OCI-M2 (cell line): ENCODE results near the gene ARHGEF16.

ENCODE experiments used
- DNase-seq: peaks from one replicate; lab custom pipeline; 2025; ENCODE audit not compliant: unreplicated experiment; lab: John Stamatoyannopoulos, UW

ARHGEF16 gene

DNA sequence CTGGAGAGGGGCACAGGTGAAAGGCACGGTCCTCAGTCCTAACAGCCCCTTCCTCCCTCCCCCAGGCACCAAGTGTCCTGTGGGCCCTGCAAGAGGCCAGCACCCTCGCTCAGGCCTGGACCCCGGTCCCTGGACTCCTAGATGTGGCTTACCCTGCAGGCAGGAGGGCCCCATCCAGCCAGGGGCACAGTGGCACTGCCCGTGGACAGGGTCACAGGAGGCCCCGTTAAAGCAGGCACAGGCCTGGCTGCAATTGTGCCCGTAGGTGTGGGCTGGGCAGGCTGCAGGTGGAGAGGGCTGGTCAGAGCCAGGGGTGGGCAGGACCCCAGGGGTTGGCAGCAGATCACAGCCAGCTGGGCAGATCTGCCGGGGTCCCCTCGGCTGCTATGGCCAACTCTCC, 44.5 kb downstream of the ARHGEF16 start:
- DNase-seq: no peak

DNA sequence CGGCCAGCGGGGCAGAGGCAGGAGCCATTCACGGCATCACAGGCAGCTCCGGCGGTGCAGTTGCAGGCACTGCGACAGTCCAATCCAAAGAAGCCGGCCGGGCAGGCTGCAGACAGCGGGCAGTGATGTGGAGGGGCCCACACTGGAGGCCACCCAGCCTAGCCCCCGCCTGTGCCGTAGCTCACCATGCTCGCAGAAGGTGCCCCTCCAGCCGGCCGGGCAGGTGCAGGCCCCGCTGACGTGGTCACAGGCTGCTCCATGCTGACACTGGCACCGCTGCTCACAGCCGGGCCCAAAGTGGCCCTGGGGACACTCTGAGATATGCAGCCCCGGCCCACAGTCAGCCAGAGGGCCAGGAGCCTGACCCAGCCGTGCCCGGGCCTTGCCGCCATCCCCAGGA, 45.1 kb downstream of the ARHGEF16 start:
- no peak for DNase-seq

DNA sequence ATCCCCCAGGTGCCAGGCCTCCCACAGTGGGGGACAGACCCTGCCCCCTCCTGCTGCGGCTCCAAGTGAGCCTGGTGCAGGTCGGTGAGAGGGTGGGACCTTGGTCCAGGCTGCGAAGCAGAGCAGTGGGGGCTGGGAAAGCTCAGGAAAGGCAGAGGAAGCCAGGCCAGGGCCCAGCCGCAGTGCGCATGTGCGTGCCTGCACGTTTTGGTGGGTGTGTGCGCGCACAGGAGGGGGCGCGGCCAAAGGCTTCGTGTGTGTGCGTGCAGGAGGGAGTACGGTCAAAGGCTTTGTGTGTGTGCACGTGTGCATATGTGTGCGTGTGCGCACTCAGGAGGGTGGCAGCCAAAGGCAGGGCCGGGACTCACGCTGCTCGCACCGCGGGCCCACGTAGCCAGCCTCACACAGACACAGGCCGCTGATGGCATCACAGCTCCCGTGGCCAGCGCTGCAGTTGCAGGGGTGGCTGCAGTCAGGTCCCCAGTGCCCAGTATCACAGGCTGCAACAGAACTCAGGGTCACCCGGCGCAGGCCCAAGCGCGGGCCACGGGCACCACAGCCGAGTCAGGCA, 45.9 kb downstream of the ARHGEF16 start:
- no peak for DNase-seq

DNA sequence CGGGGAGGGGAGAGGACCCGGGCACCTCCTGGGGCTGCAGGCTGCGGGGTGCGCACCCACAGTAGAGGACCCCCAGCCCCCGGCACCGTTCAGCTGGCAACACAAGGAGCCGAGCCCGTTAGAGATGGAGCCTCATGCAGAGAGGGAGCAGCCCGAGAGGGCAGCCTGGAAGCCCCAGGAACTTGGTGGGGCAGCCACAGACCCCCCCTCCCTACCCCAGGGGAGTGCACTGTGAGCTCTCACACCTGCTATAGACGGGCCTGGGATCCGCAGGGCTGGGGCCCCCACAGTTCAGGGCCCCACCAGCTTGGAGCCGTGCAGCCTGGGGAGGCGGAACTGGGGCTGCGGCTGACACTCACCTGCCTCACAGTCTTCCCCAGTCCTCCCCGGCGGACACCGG, 47.0 kb downstream of the ARHGEF16 start:
- DNase-seq: no peak

DNA sequence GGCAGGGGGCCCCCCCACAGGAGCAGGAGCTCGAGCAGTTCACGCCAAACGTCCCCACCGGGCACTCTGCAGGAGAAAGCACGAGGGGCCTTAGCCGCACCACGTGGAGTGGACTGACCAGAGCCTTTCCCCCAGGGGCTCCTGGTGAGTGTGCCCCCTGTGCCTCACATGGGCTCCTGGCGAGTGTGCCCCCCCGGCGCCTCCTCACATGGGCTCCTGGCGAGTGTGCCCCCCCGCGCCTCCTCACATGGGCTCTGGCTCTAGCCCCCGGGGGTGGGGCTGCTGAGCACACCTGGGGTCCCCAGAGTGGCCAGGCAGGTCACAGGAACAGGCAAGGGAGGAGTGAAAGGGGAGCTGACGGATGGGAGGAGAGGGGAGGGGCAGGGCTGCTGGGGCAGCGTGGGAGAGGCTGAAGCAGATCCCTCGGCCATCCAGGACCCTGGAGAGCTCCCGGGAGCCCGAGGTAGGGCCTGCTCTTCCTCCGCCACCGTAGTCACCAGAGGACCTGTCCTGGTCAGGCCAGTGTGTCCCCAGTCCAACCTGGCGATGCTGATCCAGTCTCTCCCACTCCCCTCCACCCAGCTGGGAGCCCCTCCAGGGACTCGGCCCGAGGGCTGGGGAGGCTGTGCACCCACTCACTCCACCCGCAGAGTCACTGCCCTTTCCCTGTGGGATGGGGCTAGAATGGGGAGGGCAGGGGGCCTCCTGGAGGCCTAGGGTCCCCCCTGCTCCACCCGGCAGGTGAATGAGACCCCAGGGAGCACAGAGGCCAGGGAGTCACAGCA, 47.6 kb downstream of the ARHGEF16 start:
- DNase-seq: no peak

DNA sequence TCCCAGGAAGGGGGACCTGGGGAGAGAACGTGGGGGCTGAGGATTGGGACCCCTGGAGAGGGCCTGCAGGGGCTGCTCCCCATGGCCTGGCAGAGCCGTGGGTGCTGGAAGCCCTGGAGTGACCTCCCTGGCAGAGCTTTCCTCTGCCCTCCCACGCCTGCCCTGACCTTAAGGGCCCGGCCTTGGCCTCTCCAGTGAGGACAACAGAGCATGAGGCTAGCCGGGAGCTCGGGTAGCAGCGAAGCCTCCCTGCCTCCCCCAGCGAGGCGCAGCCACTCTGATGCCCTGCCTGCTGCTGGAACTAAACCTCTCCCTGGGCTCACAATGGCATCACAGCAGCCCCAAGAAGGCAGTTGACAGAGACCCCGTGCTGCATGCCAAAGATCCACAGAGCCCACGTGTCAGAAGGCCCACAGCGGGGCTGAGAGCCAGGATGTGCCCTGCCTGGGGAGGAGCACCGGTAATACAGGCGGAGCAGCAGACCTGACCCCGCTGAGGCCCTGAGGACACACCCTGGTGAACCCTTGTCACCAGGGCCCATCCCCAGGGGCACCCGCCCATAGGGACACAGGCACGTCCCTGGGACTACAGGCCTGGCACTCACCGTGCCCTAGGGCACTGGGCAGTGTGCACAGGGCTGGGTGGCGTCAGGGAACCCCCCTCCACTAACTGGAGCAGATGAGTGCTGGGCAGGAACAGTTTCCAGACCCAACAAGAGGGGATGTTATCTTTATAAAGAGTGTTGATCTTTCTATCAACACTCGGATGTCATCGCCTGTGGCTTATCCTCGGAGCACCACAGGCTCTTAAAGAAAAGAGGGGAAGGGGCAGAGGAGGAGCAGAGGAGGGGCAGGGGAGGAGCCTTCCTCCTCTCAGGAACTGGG, 48.4 kb downstream of the ARHGEF16 start:
- DNase-seq: no peak

DNA sequence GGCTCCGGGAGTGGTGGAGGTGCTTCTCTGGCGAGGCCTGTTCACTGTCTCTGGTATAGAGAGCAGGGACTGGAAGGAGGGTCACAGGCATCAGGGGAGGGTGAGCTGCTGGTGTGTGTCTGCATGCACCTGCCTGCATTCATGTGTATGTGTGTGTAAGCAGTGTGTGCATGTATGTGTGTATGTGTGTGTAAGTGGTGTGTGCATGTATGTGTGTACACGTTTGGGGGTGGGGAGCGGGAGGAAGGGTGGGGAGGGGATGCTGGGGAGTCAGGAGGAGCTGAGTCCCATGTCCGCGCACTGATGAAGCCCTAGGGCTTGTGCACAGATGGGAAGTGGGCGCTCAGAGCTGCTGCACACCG, 49.0 kb downstream of the ARHGEF16 start:
- DNase-seq: no peak

DNA sequence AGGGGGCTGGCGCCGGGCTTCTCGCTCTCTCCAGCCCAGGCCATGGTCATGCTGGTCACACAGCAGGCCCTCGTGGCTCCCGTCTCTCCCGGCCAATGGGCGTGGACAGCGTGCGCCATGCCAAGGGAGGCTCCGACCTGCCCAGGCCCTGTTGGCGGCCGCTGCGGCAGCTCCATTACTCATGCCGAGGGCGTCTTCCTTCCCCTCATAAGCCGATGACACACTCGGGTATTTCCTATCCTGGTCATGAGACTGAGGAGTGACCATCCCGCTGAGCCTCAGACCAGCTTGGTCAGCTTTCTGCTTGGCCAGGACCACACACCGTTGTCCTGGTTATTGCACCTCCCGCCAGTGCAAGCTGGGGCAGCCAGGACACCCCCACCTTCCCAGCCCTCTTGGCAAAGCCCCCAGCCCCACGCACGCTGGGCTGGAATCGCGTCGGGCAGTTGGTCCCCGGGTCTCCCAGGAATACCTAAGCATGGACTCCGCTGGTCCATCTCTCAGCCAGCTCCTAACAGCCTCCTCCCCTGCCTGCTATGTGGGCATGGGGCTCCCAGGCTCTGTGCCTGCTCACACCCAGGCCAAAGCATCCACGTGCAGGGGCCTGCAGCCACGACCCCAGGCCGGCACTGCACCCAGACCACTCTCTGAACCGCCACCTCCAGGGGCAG, 49.8 kb downstream of the ARHGEF16 start:
- DNase-seq: no peak

DNA sequence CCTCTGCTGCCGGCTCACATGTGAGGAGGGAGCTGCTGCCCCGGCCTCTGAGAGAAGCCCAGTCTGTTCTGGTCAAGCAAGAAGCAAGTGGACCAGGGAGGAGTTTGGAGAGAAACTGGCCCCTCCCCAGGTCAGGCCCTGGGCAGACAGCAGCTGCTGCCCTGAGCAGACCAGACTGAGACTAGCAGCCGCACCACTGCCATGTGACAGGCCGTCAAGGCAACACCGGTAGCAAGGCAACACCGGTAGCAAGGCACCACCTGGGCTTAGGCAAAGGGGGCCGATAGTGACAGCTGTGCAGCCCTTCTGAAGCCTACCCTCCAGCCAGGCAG, 50.3 kb downstream of the ARHGEF16 start:
- DNase-seq: no peak

DNA sequence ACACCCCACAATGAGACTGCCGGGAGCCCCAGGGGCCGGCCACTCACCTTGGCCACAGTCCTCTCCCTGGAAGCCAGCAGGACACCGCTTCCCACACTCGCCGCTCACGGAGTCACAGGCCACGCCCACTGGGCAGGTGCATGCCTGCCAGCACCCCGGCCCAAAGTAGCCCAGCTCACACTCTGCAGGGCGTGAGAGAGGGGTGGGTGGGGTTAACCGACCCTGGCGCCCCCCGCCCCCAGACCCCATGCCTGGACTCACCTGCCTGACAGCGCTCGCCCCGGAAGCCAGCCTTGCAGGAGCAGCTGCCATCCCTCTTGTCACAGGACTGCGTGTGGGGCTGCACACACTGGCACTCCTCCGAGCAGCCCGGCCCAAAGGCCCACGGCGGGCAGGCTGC, 50.7 kb downstream of the ARHGEF16 start:
- no peak for DNase-seq

DNA sequence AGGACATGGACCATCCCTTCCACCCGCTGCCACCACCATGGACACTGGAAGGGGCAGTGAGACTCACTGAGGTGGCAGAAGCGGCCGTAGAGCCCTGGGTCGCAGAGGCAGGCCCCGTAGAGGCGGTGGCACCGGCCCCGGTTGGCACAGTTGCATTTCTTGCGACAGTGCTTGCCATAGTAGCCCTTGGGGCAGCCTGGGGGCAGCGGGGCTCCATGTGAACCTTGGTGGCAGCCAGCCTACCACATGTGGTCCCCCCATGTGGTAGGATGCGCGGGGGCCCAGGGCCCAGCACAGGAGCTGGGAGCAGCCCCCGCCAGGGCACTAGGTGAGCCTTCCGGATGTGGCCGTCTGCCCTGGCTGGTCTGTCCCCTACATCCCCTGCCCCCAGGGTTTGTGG, 51.6 kb downstream of the ARHGEF16 start:
- DNase-seq: no peak

DNA sequence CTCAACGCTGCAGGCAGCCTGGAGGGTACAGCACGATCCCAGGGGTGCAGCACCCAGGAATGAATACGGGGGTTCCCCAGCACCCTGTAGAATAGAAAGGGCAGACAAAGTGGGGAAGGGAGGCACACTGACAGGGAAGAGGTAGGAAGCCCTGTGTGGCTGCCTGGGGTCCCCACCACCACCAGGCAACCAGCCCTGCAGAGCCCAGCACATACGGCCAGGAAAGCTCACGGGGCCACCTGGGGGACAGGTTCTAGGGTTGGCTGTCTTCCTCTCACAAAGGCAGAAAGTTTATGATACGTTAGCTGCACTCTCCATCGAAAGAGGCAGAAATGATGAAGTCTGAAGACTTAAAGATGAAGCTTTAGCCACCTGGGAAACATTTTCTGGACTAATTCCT, 52.5 kb downstream of the ARHGEF16 start:
- no peak for DNase-seq

DNA sequence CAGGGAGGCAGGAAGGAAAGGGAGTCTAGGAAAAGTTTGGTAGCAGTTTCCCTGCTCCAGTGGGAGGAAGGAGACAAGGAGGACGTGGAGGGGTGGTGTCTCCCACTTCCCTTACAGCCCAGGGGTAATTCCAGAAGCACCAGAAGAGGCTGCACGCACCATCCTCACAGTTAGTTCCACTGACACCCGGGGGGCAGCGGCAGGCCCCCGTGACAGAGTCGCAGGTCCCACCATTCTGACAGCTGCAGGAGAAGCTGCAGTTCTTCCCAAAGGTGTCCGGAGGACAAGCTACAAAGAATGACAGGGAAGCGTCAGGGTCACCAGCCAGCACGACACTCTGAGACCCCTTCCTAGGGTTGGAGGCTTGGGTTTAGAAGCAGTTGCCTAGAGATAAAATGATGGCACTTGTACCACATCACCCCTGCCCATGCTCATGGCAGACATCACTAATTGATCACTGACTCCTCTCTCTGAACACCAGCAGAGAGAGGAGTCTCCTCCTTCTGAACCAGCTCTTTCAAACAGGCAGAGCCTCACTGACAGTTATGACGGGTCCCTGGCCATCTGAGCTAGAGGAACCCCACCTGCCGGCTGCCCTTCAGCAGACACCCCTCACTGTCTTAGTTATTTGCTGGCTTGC, 53.3 kb downstream of the ARHGEF16 start:
- no peak for DNase-seq

DNA sequence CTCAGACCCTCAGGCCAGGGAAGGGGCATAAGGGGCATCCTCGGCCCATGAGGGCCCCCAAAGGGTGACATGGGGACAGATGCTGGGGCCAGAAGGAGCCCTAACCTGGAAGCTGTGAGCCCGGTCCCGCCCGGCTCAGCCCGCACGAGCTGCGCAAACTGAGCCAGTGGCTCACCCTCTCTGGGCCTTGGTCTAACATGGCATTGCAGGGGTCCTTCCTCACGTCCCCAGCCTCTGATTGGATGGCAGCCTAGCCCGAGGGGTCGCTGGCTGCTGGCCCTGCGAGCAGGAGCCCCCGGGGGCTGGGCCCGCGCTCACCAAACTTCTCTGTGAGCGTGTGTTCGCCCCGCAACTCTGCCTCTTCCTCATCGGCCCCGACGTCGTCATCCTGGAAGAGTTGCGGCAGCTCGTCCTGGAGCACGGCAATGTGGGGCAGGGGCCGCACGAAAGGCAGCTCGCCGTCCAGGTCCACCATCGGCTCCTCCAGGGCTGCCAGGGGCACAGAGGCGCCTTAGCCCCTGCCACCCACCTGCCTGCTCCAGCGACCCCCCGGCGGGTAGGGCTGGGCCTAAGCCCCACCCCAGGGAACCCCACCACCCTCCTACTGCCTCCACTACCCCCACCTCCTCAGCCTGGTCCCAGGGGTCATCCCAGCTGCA, 54.4 kb downstream of the ARHGEF16 start:
- DNase-seq: no peak

DNA sequence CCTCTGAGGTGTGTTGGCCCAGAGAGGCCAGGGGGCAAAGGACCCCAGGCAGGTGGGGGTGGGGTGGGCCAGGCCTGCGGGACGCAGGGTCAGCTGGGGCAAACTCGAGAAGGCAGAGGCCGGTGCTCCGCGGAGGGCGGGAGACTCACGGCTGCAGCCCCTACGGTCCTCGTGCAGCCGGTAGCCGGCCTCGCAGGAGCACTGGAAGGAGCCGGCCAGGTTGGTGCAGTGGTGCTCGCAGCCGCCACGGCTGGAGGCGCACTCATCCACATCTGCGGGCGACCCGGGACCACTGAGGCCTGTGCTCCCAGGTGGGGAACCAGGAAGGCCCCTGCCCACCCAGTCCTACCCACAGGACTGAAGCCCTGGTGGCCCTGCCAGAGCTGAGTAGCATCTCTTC, 55.3 kb downstream of the ARHGEF16 start:
- DNase-seq: no peak

DNA sequence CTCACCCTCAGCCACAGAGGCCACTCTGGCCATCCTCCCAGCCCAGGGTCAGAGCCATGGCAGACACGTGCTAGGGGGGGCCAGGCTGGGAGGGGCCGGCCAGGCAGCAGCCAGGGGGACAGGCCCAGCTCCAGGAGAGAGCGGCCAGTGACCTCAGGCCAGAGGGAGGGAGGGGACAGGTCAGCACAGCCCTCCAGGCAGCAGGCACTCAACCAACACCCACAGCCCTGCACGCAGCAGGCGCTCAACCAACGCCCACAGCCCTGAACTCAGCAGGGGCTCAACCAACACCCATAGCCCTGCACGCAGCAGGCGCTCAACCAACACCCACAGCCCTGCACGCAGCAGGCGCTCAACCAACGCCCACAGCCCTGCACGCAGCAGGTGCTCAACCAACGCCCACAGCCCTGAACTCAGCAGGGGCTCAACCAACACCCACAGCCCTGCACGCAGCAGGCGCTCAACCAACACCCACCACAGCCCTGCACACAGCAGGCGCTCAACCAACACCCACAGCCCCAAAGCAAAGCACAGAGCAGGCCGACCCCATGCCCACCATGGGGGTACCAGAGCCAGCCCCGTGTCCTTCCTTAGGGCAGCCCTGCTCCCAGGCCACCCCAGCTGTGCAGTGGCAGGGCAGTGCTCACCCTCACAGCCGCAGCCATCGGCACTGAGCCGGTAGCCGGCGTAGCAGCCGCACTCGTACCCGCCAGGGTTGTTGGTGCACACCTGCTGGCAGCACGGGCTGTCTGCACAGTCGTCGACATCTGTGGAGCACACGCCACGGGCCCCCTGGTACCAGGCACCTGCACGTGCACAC, 55.9 kb downstream of the ARHGEF16 start:
- DNase-seq: no peak

DNA sequence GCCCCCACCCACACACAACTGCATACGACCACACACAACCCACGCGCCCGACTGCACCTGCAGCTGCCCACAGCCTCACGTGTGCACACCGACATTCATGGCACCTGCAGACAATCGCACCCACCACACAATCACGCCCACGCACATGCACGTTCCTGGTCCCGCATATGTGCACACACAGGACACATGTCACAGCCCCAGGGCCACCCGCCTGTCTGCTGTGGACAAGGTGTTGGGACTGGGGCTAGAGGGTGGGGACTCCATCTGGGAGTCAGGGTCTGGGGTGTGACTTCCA, 56.4 kb downstream of the ARHGEF16 start:
- DNase-seq: no peak

DNA sequence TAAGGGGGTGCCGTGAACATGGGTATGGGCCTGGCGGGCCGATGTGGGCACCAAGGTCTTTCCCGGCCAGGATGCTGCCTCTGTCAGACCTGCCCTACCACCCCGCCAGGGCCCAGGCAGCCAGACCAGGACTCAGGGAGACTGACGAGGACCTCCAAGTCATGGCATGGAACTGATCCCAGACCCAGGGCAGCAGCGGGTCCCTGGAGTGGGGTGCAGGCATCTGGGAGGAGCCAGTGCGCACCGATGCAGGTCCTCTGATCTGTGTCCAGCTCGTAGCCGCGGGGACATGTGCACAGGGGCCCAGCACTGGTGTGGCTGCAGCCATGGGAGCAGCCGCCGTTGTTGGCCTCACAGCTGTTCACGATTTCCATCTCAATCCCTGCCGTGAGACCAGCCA, 56.8 kb downstream of the ARHGEF16 start:
- DNase-seq: no peak

DNA sequence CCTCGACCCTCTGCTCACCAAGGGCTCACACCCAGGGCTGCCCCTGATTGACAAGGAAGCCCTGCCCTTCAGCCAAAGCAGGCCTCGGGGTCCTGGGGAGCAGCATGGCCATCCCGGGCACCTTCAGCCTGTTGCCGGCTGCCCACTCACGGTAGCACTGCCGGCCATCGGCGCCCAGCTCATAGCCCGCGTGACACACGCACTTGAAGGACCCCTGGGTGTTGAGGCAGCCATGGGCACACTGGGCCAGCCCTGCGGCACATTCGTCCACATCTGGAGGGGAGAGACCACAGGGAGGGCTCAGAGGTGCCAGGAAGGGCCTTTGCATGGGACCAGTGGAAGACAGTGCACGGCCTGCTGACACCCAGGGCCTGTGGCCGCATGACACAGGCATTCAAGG, 57.4 kb downstream of the ARHGEF16 start:
- DNase-seq: no peak

DNA sequence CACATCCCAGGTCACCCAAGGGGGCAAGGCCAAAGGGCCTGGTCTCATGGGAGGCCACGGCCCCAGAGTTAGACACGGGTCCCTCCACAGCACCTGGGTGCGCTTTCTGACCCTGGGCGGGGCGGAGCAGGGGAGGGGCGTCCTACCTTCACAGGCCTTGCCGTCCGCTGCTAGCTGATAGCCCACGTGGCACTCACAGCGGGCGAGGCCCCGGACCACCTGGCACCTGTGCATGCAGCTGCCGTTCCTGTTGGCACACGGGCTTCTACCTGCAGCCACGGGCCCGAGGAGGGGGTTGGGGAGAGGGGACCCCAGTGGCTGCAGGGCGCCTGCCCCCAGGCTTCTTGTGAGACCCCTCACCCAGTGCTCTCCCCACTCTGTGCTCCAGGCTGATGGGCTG, 59.9 kb downstream of the ARHGEF16 start:
- no peak for DNase-seq
